GM21825 (cell line): ENCODE measurements around the gene CSHL1.

Experiments
- ATAC-seq: cut with Tn5 transposase; IDR thresholded peaks from one replicate; pipeline ENCODE4 v1.9.1; 2021; ENCODE audit warnings: mild to moderate bottlenecking, moderate library complexity; ENCODE audit not compliant: unreplicated experiment

Gene CSHL1

DNA sequence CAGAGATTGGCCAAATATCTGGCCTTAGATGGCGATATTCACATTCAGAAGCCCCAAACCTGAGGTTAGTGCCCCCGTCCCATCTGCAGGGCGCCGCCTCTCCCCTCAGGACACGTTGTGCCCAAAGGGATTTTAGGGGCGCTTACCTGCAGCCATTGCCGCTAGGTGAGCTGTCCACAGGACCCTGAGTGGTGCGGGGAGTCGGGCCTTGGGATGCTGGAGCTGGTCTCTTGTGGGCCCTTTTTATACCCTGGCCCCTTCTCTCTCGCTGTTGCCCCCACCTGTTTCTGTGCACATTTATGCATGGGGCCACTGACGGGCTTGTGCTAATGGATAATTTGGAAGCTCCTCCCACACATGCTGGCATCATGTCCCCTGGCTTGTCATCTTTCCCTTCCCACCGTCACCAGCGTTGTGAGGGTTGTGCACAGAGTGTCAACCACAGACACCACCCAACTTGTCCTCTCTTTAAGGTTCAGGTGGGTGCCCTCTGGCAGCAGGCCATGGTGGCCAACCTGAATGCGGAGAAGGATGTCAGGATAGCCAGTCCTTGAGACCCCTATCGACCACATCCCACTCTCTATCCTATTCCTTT, at the start of gene CSHL1:
TSS of gene CSHL1 (minus strand) at position 218 of the 595 bp plus-strand sequence. CDS start at position 156, 62 bp downstream.
- no peak for ATAC-seq

DNA sequence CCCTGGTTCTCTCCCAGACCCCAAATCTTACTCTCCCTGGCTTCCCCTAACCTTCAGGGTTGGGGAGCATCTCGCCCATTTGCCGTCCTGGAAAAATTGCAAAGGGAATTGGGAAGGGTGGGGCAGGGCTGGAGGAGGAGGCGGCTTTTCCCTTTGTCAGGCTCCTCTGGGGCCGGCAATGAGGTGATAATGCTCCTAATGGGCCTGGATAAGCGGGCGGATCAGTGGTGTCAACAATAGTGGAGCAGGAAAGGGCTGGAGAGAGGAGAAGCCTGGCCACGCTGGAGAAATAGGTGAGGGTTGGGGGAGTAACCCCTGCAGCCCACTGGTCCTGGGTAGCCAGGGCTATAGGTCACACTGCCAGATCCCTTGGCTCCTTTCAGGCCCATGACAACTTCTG, 49.4 kb upstream of the CSHL1 start:
- ATAC-seq, result no peak

DNA sequence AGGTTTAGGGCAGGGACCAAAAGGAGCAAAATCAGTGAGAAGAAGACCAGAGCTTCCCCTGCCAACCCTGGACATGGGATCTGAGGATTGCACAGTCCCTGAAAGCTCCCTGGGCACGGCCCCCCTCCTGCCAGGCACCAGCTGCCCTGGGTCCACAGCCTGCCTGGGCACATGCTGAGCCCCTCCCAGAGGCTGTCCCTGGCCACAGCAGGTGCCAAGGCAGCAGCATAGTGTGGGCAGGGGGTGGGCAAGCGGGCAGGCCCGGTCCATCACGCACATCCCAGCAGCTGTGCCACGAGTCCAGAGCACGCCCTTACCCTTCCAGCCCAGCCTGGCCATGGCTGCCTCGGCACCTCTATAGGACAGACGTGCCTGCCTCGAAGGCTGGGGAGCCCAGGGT, 48.9 kb upstream of the CSHL1 start:
- ATAC-seq, result no peak

DNA sequence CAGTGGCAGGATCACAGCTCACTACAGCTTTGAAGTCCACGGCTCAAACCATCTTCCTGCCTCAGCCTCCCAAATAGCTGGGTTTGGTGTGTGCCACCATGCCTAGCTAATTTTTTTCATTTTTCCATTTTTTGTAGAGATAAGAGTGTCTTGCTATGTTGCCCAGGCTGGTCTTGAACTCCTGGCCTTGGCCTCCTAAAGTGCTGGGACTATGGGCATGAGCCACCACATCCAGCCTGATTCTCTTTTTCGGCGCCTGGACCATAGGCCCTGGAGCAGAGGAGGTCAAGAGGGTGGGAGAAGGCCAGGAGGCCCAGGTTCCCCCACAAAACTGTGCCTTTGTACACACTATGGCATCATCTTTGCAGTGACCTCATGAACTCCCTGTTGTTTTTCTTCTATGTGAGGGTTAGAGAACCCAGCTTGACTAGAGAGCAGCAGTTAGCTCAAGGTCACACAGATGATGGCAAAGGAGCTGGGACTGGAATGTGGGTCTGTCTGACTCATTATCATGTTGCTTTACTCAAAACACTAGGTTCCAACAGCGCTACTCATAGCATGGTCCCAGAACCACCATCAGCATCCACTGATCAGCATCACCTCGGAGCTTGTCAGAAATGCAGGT, 45.4 kb upstream of the CSHL1 start:
- ATAC-seq, result no peak

DNA sequence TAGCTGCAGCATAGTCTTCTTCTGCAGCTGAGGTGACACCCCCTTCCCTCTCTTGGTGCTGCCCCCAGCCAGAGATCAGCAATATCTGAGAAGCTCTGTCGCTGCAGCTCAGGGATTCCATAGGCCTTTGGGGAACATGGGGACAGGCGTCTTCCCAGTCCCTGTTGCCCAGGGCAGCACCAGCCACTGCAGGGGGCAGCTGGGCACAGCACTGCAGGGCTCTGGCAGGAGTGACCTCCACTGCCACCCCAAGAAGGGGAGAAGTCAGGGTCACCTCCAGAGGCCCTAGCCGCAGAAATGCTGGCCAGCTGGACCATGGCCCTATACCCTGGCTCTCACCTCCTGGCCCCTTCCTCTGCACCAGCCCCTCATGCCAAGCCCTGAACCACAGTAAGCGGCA, 44.7 kb upstream of the CSHL1 start:
- ATAC-seq, result no peak

DNA sequence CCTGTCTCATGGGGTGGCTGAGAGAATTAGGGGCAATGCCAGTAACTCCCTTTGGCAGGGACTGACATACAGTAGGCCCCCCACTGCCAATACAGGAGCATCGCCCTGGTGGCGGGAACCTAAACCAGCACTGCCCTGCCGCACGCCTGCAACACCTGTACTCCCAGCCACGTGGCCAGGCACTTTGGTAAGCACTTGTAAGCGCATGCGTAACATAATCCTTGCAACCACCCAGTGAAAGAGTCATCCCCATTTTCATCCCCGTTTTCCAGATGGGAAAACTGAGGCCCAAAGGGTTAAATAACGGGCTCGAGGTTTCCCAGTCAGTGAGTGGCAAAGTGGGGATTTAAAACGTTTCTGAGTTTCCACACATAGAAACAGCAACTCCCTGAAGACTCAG, 44.2 kb upstream of the CSHL1 start:
- no peak for ATAC-seq

DNA sequence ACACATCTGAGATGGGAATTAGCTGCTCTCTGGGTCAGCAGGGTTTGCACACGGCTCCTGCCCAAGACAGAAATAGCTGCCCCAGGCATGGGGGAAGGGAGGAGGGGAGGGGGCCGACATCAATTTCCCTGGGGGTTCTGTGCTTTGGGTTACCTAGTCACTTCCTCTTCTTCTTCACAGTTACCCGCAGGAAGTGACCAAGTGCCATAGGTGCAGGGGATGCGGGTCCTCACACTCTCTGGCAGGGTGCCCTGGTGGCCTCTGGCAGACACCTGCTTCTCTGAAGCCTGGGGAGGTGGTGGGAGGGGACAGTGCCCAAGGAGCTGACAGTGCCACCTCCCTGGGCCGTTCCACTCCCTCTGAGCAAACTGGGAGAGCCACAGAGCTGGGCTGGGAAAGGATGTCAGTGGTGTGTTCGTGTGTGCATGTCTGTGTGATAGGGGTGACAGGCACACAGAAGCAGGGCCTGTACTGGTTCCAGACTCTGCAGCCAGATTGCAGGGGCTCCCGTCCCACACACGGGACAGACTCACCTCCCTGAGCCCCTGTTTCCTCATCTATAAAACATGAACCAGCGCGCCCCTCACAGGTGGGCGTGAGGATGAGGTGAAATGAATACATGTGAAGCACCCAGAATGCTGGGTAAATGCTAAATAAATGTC, 43.5 kb upstream of the CSHL1 start:
- ATAC-seq, result peak; percentile 63

DNA sequence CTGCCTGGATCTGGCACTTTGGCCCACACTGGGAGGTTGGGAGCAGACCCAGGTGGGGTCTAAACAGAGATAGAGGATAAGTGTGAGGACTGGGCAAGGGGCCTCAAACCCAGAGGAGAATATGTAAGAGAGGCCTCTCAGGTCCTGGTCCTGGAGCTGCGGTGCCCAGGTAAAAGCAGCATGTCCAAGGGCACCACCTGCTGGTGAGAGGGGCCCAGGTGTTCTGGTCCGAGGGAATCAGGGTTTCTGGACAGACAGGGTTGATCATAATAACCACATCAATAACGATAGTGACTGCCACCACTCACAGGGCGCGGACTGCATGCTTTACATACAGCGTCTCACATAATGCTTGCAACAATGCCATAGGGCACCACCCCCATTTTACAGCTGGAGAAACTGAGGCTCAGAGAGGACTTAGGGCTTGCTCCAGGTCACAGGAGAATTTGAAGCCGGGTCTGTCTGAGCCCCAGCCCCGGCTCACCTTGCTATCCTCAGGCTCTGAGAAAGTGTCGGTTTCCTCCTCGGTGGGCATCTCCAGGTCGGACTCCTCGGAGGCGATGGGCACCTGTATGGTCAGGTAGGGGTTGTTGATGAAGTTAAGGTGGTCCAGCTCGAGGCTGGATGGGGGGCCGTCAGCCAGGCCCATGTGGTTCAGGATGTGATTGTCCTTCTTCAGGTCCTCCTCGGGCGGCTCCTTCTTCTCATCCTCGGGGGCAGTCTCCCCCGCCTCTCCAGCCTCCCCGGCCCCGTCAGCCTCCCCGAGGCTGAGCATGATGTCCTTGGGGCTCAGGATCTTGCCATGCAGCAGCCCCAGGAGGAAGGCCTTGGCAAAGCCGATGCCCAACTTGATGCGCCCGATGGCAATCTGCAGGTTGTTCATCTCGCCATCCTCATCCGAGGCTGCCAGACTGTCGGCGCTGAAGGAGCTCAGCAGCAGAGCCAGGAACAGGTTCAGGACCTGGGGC, 40.2 kb upstream of the CSHL1 start:
- no peak for ATAC-seq

DNA sequence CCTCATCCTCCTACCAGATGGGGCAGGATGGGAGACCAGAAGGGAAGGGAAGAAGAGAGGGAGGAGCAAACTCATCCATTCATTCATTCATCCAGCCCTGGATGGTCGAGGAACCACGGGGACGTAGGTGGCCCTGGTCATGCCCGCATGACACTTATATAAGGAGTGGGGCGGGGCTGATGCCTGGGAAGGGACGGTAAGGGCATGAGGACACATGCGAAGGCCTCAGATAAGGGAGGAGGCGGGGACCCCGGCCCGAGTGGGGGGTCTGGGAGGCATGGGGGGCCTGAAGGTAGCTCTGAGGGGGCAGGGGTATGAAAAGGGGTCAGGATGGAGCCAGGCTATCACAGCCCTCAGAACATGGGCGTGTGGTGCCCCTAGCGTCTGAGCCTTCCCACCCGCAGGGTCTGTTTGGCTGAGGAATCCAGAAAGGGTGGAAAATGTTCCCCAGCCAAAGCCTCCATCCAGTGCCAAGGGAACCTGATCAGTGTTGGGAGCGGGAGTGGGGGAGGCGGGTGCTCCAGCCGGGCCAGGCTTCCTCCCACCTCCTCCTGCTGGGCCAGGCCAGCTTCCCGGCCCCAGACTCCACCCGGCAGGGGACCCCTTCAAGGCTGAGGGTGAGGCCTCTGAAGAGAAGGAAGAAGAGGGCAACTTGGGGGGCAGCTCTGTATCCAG, 38.7 kb upstream of the CSHL1 start:
- no peak for ATAC-seq

DNA sequence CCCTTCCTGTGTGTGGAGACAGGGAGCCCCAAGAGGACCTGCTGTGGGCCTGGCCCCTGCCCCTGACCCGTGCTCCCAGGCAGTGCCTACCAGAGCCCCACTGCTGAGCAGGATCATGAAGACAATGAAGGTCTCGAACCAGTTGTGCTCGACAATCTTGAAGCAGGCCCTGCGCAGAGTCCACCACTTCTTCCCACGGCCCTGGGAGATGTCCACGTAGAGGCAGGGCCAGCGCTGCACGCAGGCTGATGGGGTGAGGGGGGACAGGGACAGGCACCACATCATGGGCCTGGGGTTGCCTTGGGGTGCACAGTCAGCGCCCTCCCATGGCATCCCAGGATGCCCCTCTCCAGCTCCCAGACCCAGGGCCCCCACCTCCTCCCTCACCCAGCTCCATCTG, 37.5 kb upstream of the CSHL1 start:
- ATAC-seq, result no peak

DNA sequence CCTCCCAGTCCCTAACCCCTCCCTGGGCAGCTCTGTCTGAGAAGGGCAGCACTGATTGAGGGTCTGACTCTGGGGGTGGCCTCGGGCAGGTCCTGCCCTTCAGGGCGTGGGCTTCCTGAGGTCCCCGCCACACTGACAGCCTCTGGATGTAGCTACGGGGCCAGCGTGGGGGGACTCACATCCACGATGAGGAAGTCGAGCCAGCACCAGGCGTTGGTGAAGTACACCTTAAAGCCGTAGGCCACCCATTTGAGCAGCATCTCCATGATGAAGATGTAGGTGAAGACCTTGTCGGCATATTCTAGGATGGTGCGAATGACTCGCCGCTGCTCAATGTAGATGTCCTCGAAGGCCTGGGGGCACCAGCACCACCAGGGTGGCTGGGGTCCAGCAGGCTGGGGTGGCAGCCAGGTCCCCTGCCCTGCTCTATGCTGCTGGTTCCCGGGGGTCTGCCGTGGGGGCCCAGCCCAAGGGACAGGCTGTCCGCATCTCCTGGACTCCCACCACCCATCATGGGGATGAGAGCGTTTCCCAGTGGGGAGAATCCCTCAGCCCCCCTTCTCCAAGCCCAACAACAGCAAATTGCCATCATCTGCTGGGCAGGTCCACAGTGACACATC, 36.8 kb upstream of the CSHL1 start:
- no peak for ATAC-seq

DNA sequence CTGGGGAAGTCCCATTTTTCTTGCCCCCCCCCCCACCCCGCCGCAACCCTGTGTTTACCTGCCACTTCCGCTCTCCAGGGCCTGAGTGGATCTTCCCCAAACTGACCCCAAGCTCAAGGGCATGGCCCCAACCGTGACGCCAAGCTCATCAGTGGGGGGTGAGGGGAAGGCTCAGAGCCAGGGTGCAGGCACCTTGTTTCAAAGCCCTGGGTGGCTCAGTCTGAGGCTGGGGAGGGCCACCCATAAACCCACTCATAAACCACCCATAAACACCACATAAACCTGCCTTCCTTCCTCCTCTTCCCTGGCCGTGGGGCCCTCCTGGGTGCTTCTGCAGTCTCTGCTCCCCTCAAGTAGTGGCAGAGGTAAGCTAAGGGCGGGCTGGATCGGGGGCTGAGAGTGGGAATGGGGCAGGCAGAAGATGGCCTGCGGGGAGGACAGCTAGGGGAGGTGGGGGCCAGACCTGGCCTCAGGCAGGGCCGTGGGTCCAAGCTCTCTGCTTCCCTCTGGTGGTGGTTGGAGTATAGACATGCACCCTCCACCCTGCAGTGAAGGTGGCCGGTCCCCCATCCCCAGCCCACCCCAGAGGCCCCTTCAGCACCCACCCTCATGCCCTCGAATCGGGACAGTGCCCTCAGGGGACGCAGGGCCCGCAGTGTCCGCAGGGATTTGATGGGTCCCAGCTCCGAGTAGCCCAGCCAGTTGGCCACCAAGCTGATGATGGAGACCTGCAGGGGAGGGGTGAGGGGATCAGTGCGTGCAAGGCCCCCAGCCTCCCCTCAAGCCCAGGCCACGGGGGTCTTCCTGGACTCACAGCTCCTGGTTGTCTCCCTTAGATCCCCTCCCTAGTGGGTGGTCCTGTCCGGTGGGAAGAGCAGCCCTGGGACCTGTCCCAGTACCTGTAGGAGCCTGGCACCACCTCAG, 35.6 kb upstream of the CSHL1 start:
- no peak for ATAC-seq

DNA sequence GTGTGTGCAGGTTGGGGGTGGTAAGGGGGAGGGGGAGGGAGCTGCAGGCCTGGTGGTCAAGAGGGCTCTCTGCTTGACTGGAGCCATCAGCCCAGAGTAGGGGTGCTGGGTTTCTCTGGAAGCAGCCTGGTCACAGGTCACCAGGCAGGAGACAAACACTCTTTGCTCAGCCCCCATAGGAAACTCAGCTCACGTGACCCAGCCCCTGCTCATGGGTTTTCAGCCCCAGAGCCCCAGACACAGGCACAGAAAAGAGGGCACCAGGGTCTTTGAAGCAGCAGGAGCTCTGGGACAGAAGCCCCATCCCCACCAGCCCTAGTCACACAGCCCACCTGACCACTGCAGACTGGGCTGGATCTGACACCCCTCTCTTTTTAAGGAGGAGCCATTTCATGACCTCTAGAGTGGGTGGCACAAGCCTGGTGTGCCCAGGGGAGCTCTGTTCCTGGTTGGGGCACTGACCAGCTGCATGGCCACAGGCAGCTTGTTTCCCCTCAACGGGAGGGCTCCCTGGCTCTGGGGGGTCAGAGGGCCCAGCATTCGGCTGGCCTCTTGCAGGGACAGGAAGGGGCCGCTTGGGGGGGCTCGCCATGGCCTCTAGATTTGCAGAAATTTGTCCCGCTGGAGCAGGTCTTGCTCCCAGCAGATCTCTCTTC, 34.9 kb upstream of the CSHL1 start:
- ATAC-seq, result no peak

DNA sequence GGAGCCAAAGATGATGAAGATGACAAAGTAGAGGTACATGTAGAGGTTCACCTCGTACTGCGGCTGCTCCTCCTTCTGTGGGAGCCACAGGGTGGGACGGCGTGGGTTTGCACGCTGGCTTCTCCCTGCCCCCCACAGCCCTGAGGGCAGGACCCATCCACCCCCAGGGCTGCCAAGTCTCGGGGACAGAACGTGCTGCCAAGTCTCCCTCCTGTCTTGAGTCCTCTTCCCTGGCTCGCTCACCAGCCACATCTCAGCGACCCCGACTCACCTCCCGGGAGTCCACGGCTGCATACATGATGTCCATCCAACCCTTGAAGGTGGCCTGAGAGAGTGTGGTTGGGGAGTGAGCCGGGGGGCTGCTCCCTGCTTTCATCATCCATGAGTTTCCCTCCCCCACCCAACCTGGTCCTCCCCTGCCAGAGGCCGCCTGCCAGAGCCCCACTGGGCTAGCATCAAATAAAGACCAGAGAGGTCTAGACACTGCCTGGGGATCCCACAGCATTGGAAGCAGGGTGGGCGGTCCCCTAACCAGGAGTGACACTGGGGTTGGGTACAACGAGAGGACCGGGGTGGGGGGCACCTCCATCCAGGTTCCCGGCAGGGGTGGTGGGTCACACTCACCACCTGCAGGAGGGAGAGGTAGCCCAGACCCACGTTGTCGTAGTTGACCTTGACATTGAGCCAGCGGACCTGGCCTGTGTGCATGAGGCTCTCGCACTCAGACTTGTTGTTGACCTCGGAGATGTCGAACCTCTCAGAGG, 33.9 kb upstream of the CSHL1 start:
- ATAC-seq, result no peak

DNA sequence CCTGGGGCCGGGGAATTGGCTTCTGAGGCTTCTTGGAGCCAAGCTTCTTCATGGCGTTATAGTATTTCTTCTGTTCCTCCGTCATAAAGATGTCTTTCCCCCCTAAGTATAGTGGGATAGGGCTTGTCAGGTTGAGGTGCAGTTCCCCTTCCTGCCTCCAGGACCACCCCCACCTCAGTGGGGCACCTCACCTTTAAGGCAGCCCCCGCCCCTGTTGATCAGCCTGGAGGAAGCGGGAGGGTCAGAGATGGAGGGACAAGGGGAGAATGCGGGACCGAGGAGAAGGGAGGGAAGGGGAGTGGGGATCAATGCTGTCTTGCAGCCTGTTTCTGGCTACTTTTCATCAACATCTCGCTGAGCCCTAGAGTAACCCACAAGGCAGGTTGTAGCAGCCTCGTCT, 32.7 kb upstream of the CSHL1 start:
- ATAC-seq, result no peak

DNA sequence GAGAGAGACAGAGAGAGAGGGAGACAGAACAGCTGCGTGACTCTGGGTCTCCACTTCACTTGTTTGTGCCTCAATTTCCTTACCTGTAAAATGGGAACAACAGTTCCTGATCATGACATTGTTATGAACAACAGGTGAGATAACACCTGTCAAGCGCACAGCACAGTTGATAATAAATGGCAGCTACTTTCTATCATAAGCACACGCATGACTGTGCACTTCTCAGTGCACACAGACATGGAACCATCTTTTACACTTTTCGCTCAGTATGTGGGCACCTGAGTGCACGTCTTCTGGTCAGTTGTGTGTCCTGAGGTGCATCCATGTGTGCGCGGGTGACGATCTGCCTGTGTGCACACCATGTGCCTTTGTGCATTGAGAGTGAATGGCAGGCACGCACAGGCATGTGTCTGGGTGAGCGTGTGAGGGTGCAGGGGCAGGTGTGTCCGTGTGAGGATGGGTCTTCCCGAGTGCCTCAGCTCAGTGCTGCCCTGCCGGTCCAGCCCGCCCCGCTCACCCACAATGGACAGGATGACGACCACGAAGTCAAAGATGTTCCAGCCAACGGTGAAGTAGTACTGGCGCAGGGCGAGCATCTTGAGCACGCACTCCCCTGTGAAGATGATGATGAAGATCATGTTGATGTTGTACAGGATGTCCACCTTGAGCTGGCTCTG, 31.4 kb upstream of the CSHL1 start:
- ATAC-seq, result no peak

DNA sequence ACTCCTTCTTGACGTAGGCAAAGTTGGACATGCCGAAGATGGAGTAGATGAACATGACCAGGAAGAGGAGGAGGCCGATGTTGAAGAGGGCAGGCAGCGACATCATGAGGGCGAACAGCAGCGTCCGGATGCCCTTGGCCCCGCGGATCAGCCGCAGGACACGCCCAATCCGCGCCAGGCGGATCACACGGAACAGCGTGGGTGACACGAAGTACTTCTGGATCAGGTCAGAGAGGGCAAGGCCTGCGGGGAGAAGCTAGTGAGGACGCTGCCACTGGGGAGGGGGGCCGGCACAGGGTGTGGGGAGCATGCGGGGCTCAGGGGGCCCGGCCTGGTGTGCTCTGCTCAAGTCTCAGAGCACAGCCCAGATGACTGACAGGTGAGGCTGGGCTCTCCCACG, 30.7 kb upstream of the CSHL1 start:
- ATAC-seq, result no peak

DNA sequence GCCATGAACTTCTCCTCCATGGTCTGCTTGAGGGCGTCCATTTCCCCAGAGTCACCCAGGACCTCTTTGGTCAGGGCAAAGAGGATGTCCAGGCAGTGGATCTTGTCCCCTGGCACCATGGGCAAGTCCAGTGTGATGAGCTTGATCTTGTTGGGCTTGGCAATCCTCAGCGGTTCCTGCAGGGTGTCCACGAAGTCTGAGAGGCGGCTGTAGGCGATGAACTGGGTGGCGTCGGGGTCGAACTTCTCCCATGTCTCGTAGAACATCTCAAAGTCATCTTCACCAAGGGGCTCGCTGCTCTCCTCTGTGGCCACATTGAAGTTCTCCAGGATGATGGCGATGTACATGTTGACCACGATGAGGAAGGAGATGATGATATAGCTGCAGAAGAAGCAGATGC, 30.1 kb upstream of the CSHL1 start:
- no peak for ATAC-seq
